ENCODE results near the gene LEMD2. TPM values are rescaled to one million over a fixed set of nuclear protein-coding genes. Genes with fewer than 3 reads are reported as not detected.

Gene LEMD2
- total RNA-seq, 2 experiments from 2014 or later = 45.6 to 48.1 TPM

DNA sequence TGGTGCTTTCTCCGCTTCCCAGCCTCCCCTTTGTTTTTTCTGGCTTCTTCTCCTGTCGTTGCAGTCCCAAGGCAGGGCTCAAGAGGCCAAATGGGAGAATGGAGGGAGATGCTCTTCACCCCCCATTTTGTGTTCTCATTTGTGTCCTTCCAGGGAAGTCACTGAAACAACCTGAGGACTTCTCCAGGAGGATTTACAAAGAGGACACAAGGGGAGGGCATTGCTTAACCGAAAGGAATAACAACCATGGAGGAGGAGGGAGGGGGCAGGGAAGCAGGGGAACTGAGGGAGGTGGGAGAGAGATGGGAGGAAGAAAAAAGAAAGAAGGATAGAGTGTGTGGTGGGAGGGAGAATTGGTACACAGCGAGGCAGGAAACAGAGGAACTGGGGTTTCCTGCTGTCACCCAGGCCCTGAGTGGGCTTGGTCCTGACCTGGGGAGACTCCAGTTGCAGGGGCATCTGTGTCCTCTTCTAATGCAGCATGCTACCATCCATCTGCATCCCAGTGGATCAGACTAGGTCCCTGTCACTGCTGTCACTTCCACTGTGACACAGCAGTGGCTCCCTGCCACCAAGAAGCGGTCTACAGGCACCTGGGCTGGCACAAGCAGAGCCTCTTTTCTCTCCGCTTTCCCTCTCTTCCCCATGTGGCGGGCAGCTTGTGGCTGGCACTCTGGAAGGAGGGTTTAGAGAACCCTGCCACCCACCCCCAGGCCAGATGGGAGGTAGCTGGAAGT is 32.0 kb upstream of the LEMD2 start:
- CTCF ChIA-PET = no interaction called here
- POLR2A ChIA-PET = no interaction called here

GRCh38 chr6:33820243-33820642 is 31.3 kb upstream of the LEMD2 start:
- ChIA-PET CTCF (interaction anchor here (1.5 kb wide), 1 partner anchor 8 kb away, joined by 4 read pairs; no protein-coding TSS in a partner anchor), POLR2A (no interaction called here)

DNA sequence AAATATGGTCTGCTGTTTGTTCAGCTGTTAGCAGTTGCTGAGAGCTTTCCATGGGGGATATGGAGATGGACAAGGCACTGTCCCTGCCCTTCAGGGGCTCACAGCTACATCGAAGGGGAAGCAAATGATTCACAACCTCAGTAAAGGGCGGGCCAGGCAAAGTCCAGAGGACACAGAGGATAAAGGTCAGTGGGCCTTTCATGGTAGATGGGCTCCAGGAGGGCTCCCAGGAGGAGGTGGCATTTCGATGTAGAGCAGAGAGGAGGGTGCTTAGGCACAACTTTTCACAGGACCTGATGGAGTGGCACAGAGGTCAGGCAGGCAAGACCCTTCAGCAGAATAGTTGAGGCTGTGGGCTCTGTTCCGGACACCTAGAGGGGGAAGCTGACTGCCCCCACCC is 30.1 kb upstream of the LEMD2 start:
- POLR2A ChIA-PET = no interaction called here
- CTCF ChIA-PET = interaction anchor here (1.5 kb wide), 1 partner anchor 9 kb away, joined by 4 read pairs; no protein-coding TSS in a partner anchor

DNA sequence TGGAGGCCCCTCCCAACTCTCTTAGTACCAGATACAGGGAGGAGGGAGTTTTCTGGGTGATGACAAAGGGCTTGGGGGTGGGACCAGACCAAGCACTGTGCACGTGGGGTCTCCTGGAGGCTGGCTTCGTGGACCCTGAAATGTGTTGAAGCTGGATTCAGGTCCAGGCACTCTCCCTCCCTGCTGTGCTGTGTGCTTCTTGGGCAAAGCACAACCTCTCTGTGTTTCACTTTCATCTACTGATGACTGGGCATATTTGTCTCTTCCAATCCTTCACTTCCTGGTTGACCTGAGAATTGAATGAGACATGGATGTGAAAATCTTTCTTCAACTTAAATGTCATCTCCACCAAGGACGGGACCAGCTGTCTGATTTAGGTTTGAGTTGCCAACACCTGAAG is 29.4 kb upstream of the LEMD2 start:
- CTCF ChIA-PET = no interaction called here
- POLR2A ChIA-PET = no interaction called here

GRCh38 chr6:33817489-33817888 is 28.6 kb upstream of the LEMD2 start:
- ChIA-PET CTCF (no interaction called here), POLR2A (no interaction called here)

- ChIA-PET POLR2A (no interaction called here), CTCF (interaction anchor here (0.6 kb wide), 1 partner anchor 69 kb away, joined by 3 read pairs; no protein-coding TSS in a partner anchor)
Observed at GRCh38 chr6:33816911-33817310, 28.0 kb upstream of the LEMD2 start.

DNA sequence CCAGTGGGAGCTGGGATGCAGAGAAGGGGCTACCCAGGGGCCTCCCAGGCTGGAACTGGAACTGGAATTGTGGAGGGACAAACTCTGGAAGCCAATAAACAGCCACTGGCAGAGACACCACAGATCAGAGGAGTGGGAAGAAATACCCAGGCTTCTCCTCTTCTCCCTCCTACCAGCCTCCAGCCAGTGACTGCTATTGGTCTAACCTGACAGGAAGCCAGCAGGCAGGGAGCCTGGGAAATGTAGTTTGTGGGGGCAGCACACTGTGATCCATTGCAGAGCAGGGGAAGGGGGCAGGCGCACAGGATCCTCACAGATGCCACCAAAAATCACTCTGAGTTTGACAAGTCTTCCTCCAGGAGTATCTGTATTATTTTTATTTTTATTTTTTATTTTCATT is 26.9 kb upstream of the LEMD2 start:
- POLR2A ChIA-PET = no interaction called here
- CTCF ChIA-PET = no interaction called here

DNA sequence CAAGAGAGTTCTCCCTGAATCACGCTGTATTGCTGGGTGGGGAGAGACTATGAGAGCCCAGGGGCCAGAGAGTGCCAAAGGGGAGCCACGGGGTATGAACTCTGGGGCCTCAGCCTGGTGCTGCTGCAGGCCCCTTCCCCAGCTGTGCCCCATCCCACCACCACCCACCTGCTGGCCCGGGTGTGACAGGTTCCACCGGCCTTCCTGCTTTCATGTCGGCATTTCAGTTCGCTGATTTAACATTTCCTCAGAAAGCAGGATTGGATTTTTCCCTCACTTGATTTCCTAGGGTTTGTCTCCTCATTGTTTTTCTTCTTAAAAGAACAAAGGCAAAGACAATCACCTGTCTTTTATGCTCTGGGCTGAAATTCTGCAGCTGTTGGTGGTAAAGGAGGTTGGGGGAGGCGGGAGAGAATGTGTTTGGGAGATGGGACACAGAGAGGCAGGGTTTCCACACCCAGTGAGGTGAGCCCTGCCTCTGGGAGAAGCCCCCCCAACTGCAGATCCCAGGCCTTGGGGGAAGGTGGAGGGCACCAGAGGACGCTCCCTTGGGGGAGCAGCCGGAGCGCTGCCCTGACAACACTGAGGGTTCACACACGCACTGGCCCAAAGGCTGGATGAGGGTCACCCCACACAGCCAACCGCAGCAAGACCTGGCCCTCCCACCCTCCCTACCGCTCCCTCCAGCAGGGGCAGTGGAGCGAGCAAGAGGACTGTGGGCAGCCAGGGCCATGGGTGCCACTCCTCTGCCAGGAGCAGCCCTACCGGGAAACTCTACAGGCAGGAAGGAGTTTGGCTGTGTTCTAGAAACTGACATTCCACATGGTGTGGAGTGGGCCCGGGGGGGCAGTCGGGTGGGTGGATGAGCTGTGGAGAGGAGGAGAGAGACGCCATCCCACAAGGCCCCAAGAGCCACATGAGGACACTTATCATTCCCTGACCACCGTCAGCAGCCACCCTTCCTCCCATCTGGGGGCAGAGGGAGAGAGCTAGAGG is 25.4 kb upstream of the LEMD2 start:
- ChIA-PET CTCF (no interaction called here), POLR2A (no interaction called here)

DNA sequence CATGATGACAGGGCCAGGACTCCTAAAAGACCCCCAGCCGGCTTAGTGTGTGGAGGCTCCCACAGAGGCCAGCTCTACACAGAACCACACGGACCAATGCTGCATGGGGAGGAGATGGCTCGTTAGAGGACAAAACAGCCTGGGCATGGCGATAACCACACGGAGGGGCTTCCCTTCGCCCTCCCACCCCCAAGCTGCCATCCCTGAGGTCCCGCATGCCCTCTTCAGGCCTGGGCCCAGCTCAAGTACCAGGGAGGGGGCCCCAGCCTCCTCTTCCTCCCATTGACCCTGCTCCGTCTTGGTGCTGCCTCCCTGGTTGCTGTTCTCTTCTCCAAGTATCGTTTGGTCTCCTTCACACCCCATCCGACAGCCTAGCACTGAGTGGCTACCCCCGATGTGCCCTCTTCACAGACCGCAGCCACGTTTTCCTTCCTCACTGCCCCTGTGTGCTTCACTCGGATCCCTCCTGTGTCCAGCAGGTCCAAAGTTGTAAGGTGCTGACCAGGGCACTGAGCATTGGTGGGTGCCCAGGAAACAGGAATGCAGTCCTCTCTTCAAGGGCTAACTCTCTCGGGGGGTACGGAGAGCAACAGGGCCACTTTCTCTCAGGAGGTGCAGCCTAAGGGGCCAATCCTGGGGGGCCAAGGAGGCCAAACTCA is 24.4 kb upstream of the LEMD2 start:
- CTCF ChIA-PET = interaction anchor here (1.4 kb wide), 1 partner anchor 25 kb away, joined by 3 read pairs; no protein-coding TSS in a partner anchor

DNA sequence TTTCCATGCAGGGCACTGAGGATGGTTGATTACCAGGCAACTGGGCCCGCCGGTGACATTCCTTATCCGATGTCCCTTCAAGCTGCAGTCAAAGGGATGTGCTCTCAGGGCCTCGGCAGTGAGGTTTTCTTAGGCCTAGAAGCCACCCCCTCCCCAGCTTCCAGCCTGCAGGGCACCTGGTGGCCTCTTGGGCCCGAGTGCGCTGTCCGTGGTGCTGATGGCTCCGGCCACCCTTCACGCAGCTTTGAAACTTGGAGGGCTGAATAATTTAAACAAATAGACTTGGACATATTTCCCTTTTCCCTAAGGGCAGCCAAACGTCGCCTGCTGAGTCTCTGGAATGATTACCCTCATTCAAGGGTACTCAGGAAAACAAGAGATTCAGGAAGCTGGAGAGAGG is 23.7 kb upstream of the LEMD2 start:
- POLR2A ChIA-PET = no interaction called here
- CTCF ChIA-PET = interaction anchor here (1.4 kb wide), 1 partner anchor 26 kb away, joined by 3 read pairs; no protein-coding TSS in a partner anchor

More for the DNA sequence above, 24.4 kb upstream of the LEMD2 start:
- POLR2A ChIA-PET = no interaction called here

DNA sequence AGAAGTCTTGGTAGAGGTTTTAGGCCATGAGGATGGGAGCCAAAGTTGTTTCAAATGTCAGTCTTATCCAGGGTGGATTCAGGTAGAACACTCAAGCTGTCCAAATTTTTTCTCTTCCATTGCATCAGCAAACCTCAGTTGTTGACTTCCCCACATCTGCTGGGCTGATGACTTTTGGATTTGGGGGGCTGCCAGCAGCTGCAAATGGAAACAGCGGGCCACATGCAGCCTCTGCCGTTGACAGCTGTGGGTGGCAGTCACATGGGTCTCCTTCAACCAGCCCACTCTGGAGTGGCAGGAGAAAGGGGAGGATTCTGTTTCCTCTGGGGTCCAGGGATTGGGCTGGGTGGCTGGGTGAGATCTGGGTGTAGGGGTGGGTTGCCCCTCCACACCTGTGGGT is 20.7 kb upstream of the LEMD2 start:
- CTCF ChIA-PET = no interaction called here
- POLR2A ChIA-PET = interaction anchor here (0.9 kb wide), 1 partner anchor 246 kb away, joined by 3 read pairs; no protein-coding TSS in a partner anchor

- POLR2A ChIA-PET = interaction anchor here (0.6 to 0.9 kb wide), 2 partner anchors 247 to 834 kb away, joined by 3 to 4 read pairs; no protein-coding TSS in a partner anchor
- CTCF ChIA-PET = no interaction called here
Observed at GRCh38 chr6:33808641-33809180, 19.8 kb upstream of the LEMD2 start.

GRCh38 chr6:33807606-33808005 is 18.7 kb upstream of the LEMD2 start:
- ChIA-PET POLR2A (no interaction called here), CTCF (no interaction called here)

- CTCF ChIA-PET = no interaction called here
- POLR2A ChIA-PET = no interaction called here
Observed at GRCh38 chr6:33806841-33807240, 17.9 kb upstream of the LEMD2 start.

- CTCF ChIA-PET = no interaction called here
- POLR2A ChIA-PET = no interaction called here
Observed at GRCh38 chr6:33803571-33804053, 14.7 kb upstream of the LEMD2 start, which contains the start of gene MLN. TSS of gene MLN (minus strand) at chr6:33804003. CDS start at chr6:33801163, 2,840 bp downstream.

DNA sequence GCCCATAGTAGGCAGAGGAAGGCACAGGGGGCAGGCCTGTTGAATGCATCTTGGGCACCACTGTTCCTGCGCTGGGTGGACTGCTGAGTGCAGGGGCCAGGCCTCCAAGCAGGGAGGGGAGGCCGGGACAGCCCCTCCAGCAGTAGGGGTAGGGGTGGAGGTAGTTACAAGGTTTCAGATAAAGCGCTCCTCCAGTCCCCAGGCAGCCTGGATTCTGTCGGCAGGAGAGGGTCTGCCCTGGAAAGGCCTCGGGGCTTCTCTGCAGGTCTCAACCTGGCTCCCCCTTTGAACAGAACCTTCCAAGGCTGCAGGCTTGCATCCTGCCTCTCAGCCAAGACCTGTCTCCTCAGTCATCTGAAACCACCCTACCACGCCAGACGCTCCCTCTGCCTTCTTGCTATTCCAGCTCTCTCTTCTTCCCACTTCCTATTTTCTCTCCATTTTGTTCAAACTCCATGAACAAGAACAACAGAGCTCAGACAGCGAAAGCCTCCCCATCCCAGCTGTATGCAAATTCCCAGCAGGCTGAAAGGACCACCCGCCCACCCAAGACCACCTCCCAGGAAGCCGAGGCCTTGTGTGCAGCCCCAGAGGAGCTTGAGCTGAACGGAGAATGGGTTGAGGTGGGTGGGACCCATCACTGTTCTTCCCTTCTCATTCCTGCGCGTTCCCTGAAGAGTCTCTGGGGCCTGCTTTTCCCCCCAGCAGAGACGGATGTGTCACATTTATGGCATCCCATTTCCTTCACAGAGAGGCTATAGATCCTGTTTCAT is 13.4 kb upstream of the LEMD2 start:
- CTCF ChIA-PET = interaction anchor here (1.3 kb wide), 1 partner anchor 361 kb away, joined by 4 read pairs; no protein-coding TSS in a partner anchor
- POLR2A ChIA-PET = no interaction called here

DNA sequence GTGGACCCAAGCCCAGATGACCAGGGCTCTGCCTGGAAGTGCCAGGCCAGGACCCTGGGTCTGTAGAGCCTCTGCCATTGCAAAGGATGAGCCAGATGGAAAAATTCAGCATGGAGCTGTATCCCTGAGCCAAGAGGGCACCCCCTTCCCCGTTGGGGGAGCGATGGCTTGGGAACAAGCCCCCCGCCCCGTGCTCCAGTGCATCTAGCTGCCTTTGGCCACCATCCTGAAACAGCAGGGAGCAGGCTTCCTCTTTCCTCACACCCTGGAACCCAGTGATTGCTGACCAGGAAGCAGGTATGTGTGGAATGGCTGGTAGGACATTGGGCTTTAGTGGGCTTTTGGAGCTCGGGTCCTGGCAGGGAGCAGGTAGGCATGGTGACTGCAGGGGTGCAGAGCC is 12.7 kb upstream of the LEMD2 start:
- ChIA-PET POLR2A (no interaction called here), CTCF (interaction anchor here (1.0 to 1.3 kb wide), 2 partner anchors 12 to 362 kb away, joined by 3 to 4 read pairs; partner anchors contain the start of gene LEMD2)

- POLR2A ChIA-PET = no interaction called here
- CTCF ChIA-PET = interaction anchor here (1.0 kb wide), 1 partner anchor 11 kb away, joined by 3 read pairs; the partner anchor contains the start of gene LEMD2
Observed at GRCh38 chr6:33800248-33800969, 11.5 kb upstream of the LEMD2 start.

Data from activated CD8-positive, alpha-beta memory T cell treated with anti-CD3 and anti-CD28 coated beads for 36 hours (primary cell).